GM21529 (cell line): Measurements from ENCODE around the gene NT5M.
A peak's percentile ranks its signal among the peaks of the same experiment; 100 is the strongest.
"Not testable (repeated sequence)": the region's sequence is repeated elsewhere in the genome, so short reads cannot be mapped to it uniquely, and the experiment has no call there.

Experiments used
- ATAC-seq: cut with Tn5 transposase; IDR thresholded peaks from one replicate; pipeline ENCODE4 v1.9.1; 2021; ENCODE audit not compliant: unreplicated experiment

The NT5M gene

GRCh38 chr17:17303010-17303846, at the start of gene NT5M:
Gene NT5M, plus strand, starts transcription at chr17:17303373. Its CDS starts 178 bp downstream, at chr17:17303551.
- peak; percentile 60 for ATAC-seq

GRCh38 chr17:17253406-17253805, 49.8 kb upstream of the NT5M start:
- ATAC-seq = no peak

- no peak for ATAC-seq
Measured at GRCh38 chr17:17254036-17254435, 49.1 kb upstream of the NT5M start.

- not testable (repeated sequence) for ATAC-seq
Measured at GRCh38 chr17:17255689-17256088, 47.5 kb upstream of the NT5M start.

GRCh38 chr17:17256316-17256715, 46.9 kb upstream of the NT5M start:
- ATAC-seq = no peak

- ATAC-seq = no peak
Measured at GRCh38 chr17:17258011-17258410, 45.2 kb upstream of the NT5M start.

GRCh38 chr17:17258998-17259397, 44.2 kb upstream of the NT5M start:
- no peak for ATAC-seq

GRCh38 chr17:17264430-17264829, 38.7 kb upstream of the NT5M start:
- no peak for ATAC-seq

GRCh38 chr17:17269926-17270773, 33.0 kb upstream of the NT5M start:
- no peak for ATAC-seq

GRCh38 chr17:17275971-17276370, 27.2 kb upstream of the NT5M start:
- no peak for ATAC-seq

- ATAC-seq = not testable (repeated sequence)
Measured at GRCh38 chr17:17277431-17277830, 25.7 kb upstream of the NT5M start.

GRCh38 chr17:17279316-17279715, 23.9 kb upstream of the NT5M start:
- ATAC-seq = no peak

GRCh38 chr17:17280613-17281549, 22.3 kb upstream of the NT5M start, which contains the start of gene COPS3:
Gene COPS3, minus strand, starts transcription at chr17:17281246. Its CDS starts 60 bp downstream, at chr17:17281186.
- peak; percentile 85 for ATAC-seq

GRCh38 chr17:17285951-17286350, 17.2 kb upstream of the NT5M start:
- no peak for ATAC-seq

GRCh38 chr17:17289086-17289485, 14.1 kb upstream of the NT5M start:
- ATAC-seq = no peak

- no peak for ATAC-seq
Measured at GRCh38 chr17:17289701-17290100, 13.5 kb upstream of the NT5M start.

GRCh38 chr17:17295141-17295540, 8.0 kb upstream of the NT5M start:
- no peak for ATAC-seq

GRCh38 chr17:17297217-17297616, 6.0 kb upstream of the NT5M start:
- no peak for ATAC-seq

GRCh38 chr17:17298108-17298507, 5.1 kb upstream of the NT5M start:
- ATAC-seq = no peak

- ATAC-seq = peak; percentile 34
Measured at GRCh38 chr17:17300624-17301568, 2.3 kb upstream of the NT5M start.
